SK-N-SH (cell line): Measurements from ENCODE around the gene RBMS1.

Experiments used
- POLR2AphosphoS5 ChIP-seq: IDR thresholded peaks from 2 replicates; pipeline ENCODE4 v1.6.1; 2012; ENCODE audit warnings: low read depth, low read length
- RAD21 ChIP-seq: IDR thresholded peaks from 2 replicates; pipeline ENCODE4 v1.6.1; 2012; ENCODE audit warnings: mild to moderate bottlenecking, low read length
- RFX5 ChIP-seq: IDR thresholded peaks from 2 replicates; pipeline ENCODE4 v1.6.1; 2012; ENCODE audit warnings: mild to moderate bottlenecking, improper control_type of control experiment, low read length
- TEAD4 ChIP-seq: IDR thresholded peaks from 2 replicates; pipeline ENCODE4 v1.4.0; 2012; ENCODE audit warnings: mild to moderate bottlenecking, borderline replicate concordance; ENCODE audit not compliant: insufficient read depth
- TF ChIP-seq, protein P1 (sequence below): fragments of 200-600 bp; sonication (generic); IDR thresholded peaks from 2 replicates; pipeline ENCODE4 v1.6.1; 2017; ENCODE audit warnings: antibody characterized with exemption, mild to moderate bottlenecking, moderate library complexity
- TF ChIP-seq, protein P2 (sequence below): IDR thresholded peaks from 2 replicates; pipeline ENCODE4 v1.4.0; 2012; ENCODE audit warnings: low read depth, borderline replicate concordance
- TF ChIP-seq, protein P3 (sequence below): IDR thresholded peaks from 2 replicates; pipeline ENCODE4 v1.6.1; 2012; ENCODE audit warnings: mild to moderate bottlenecking, low read depth, low read length, moderate library complexity

DNA sequence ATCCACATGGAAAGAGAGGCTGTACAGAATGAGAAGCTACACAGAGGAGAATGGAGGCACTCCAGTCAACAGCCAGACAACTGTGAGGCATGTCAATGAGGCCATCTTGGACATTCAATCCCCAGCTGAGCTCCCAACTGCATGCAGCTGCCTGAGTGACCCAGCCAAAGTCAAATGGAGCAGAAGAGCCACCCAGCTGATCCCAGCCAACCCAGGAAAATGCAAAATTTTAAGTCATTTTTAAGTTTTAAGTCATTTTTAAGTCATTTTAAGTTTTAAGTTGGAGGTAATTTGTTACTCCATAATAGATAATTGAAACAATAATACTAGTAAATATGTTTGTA, 63.6 kb downstream of the RBMS1 start:
- TF ChIP-seq, protein P1, sequence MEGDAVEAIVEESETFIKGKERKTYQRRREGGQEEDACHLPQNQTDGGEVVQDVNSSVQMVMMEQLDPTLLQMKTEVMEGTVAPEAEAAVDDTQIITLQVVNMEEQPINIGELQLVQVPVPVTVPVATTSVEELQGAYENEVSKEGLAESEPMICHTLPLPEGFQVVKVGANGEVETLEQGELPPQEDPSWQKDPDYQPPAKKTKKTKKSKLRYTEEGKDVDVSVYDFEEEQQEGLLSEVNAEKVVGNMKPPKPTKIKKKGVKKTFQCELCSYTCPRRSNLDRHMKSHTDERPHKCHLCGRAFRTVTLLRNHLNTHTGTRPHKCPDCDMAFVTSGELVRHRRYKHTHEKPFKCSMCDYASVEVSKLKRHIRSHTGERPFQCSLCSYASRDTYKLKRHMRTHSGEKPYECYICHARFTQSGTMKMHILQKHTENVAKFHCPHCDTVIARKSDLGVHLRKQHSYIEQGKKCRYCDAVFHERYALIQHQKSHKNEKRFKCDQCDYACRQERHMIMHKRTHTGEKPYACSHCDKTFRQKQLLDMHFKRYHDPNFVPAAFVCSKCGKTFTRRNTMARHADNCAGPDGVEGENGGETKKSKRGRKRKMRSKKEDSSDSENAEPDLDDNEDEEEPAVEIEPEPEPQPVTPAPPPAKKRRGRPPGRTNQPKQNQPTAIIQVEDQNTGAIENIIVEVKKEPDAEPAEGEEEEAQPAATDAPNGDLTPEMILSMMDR, result no peak
- TF ChIP-seq TEAD4, result no peak
- TF ChIP-seq, protein P2, sequence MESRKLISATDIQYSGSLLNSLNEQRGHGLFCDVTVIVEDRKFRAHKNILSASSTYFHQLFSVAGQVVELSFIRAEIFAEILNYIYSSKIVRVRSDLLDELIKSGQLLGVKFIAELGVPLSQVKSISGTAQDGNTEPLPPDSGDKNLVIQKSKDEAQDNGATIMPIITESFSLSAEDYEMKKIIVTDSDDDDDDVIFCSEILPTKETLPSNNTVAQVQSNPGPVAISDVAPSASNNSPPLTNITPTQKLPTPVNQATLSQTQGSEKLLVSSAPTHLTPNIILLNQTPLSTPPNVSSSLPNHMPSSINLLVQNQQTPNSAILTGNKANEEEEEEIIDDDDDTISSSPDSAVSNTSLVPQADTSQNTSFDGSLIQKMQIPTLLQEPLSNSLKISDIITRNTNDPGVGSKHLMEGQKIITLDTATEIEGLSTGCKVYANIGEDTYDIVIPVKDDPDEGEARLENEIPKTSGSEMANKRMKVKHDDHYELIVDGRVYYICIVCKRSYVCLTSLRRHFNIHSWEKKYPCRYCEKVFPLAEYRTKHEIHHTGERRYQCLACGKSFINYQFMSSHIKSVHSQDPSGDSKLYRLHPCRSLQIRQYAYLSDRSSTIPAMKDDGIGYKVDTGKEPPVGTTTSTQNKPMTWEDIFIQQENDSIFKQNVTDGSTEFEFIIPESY, result no peak
- TF ChIP-seq, protein P3, sequence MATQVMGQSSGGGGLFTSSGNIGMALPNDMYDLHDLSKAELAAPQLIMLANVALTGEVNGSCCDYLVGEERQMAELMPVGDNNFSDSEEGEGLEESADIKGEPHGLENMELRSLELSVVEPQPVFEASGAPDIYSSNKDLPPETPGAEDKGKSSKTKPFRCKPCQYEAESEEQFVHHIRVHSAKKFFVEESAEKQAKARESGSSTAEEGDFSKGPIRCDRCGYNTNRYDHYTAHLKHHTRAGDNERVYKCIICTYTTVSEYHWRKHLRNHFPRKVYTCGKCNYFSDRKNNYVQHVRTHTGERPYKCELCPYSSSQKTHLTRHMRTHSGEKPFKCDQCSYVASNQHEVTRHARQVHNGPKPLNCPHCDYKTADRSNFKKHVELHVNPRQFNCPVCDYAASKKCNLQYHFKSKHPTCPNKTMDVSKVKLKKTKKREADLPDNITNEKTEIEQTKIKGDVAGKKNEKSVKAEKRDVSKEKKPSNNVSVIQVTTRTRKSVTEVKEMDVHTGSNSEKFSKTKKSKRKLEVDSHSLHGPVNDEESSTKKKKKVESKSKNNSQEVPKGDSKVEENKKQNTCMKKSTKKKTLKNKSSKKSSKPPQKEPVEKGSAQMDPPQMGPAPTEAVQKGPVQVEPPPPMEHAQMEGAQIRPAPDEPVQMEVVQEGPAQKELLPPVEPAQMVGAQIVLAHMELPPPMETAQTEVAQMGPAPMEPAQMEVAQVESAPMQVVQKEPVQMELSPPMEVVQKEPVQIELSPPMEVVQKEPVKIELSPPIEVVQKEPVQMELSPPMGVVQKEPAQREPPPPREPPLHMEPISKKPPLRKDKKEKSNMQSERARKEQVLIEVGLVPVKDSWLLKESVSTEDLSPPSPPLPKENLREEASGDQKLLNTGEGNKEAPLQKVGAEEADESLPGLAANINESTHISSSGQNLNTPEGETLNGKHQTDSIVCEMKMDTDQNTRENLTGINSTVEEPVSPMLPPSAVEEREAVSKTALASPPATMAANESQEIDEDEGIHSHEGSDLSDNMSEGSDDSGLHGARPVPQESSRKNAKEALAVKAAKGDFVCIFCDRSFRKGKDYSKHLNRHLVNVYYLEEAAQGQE, result no peak
- TF ChIP-seq POLR2AphosphoS5, result no peak
- no peak for TF ChIP-seq RFX5
- no peak for TF ChIP-seq RAD21
